Measurements from ENCODE around the gene MICAL2.
A peak's percentile ranks its signal among the peaks of the same experiment; 100 is the strongest.

Gene MICAL2

GRCh38 chr11:12248330-12248729 is 137.9 kb downstream of the MICAL2 start:
- TF ChIP-seq, protein P1, sequence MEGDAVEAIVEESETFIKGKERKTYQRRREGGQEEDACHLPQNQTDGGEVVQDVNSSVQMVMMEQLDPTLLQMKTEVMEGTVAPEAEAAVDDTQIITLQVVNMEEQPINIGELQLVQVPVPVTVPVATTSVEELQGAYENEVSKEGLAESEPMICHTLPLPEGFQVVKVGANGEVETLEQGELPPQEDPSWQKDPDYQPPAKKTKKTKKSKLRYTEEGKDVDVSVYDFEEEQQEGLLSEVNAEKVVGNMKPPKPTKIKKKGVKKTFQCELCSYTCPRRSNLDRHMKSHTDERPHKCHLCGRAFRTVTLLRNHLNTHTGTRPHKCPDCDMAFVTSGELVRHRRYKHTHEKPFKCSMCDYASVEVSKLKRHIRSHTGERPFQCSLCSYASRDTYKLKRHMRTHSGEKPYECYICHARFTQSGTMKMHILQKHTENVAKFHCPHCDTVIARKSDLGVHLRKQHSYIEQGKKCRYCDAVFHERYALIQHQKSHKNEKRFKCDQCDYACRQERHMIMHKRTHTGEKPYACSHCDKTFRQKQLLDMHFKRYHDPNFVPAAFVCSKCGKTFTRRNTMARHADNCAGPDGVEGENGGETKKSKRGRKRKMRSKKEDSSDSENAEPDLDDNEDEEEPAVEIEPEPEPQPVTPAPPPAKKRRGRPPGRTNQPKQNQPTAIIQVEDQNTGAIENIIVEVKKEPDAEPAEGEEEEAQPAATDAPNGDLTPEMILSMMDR (conservative IDR thresholded peaks at IDR 0.05; ENCODE audit: low read depth): no peak
- no peak for DNase-seq (ENCODE audit: low spot score)
- CTCF ChIA-PET: interaction anchor here (0.6 to 1.6 kb wide), 3 partner anchors 12 to 815 kb away, joined by 3 to 12 read pairs (median 3); no protein-coding TSS in a partner anchor
- POLR2A ChIA-PET (ENCODE audit: low non-redundant PET): no interaction called here
- H3K27ac ChIP-seq: peak overlapping the region; percentile 42

DNA sequence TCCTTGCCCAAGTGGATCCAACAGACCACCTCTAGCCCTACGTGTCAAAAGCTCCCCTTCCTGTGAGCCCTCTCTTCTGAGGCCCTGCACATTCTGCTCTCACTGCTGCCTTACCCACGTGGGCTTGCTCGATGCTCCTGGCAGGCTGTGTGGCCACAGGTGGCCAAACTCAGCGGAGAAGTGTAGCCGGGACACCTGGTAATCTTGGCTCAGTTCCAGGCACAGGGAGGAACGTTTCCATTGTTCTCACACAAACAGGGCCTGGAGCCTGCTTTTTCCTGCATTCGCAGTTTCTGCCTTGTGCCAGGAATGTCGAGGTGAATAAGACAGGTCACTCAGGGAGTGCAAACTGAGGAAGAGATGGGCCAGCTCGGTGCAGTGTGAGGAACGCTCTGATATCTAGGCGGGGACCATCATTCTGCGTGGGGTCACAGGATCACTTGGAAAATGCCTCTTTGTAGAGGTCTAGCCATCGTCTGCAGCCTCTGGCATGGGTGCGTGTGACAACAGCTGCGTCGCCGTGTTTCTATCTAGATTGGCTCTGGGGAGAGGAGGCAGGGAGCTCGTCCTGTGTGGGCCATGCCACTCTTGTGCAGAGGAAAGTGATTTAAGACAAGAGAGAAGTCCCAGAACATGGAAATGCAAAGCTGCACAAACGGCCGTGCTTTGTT is 139.3 kb downstream of the MICAL2 start:
- ChIA-PET POLR2A (ENCODE audit: low non-redundant PET) (no interaction called here), CTCF (interaction anchor here (0.5 to 1.6 kb wide), 3 partner anchors 11 to 13 kb away, joined by 3 to 12 read pairs (median 3); no protein-coding TSS in a partner anchor)
- DNase-seq (ENCODE audit: low spot score): no peak
- TF ChIP-seq, protein P1 (conservative IDR thresholded peaks at IDR 0.05; ENCODE audit: low read depth): no peak
- H3K27ac ChIP-seq: peak overlapping the region; percentile 43

- TF ChIP-seq, protein P1 (conservative IDR thresholded peaks at IDR 0.05; ENCODE audit: low read depth): no peak
- peak overlapping the region; percentile 23 for H3K27ac ChIP-seq
- POLR2A ChIA-PET (ENCODE audit: low non-redundant PET): no interaction called here
- DNase-seq (ENCODE audit: low spot score): no peak
- CTCF ChIA-PET: interaction anchor here (0.7 to 2.0 kb wide), 2 partner anchors 25 to 30 kb away, joined by 3 to 8 read pairs; no protein-coding TSS in a partner anchor
Observed at GRCh38 chr11:12251666-12252560, 141.5 kb downstream of the MICAL2 start.

DNA sequence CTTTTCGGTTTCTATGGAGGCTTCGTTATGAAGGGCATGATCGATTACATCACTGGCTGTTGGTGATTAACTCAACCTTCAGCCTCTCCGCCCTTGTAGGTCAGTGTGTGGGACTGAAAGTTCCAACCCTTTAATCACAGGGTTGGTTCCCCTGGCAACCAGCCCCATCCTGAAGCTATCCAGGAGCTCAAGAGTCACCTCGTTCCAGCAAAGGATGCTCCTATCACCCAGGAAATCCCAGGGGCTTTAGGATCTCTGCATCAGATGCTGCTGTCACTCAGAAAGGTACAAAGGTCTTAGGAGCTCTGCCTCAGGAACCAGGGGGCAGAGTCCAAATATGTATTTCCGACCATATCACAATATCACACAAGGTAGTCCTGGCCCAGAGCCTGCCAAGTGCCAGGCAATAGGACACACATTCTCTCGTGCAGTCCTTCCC is 143.5 kb downstream of the MICAL2 start:
- ChIA-PET CTCF (interaction anchor here (2.0 kb wide), 1 partner anchor 28 kb away, joined by 8 read pairs; no protein-coding TSS in a partner anchor), POLR2A (ENCODE audit: low non-redundant PET) (no interaction called here)
- no peak for DNase-seq (ENCODE audit: low spot score)
- peak overlapping the region; percentile 23; the same call in 1 of the 2 replicates for H3K27ac ChIP-seq
- TF ChIP-seq, protein P1 (conservative IDR thresholded peaks at IDR 0.05; ENCODE audit: low read depth): no peak

DNA sequence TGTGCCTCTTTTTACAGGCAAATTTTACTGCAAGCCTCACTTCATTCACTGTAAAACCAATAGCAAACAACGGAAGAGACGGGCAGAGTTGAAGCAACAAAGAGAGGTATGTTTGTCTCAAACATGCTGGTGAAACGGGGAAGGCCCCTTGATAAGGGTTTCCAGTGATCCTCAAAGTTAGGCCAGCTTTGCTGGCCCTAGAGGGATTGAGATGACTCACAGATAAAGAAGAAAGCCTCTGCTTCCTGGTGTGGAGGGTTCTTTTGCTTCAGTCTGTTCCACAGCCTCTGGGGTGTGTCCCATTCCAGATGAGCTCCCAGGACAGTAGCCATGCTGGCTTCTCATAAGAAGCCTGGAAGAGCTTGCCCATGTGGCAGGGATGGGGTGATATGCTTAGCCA is 148.1 kb downstream of the MICAL2 start:
- no peak for DNase-seq (ENCODE audit: low spot score)
- POLR2A ChIA-PET (ENCODE audit: low non-redundant PET): interaction anchor here (0.6 kb wide), 1 partner anchor 416 kb away, joined by 3 read pairs; the partner anchor contains the start of gene TEAD1
- TF ChIP-seq, protein P1 (conservative IDR thresholded peaks at IDR 0.05; ENCODE audit: low read depth): no peak
- H3K27ac ChIP-seq: peak overlapping the region; percentile 50
- CTCF ChIA-PET: interaction anchor here (0.7 kb wide), 1 partner anchor 927 kb away, joined by 3 read pairs; no protein-coding TSS in a partner anchor

DNA sequence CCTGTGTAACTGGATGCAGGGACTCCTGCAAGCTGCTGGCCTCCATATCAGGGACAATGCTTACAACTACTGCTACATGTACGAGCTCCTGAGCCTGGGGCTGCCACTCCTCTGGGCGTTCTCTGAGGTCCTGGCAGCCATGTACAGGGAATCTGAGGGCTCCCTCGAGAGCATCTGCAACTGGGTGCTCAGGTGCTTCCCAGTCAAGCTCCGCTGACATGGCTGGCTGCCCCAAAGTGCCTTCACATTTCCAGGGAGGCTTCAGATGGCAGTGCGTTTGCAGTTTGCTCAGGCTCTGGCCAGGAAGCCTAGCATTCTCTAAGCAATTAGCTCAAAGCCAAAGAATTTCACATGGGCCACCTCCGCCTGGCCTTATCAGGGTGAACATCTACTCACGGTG is 149.6 kb downstream of the MICAL2 start:
- ChIA-PET POLR2A (ENCODE audit: low non-redundant PET) (no interaction called here), CTCF (interaction anchor here (1.0 to 2.1 kb wide), 2 partner anchors 11 to 302 kb away, joined by 9 to 12 read pairs; no protein-coding TSS in a partner anchor)
- TF ChIP-seq, protein P1 (conservative IDR thresholded peaks at IDR 0.05; ENCODE audit: low read depth): no peak
- no peak overlapping the region for H3K27ac ChIP-seq
- DNase-seq (ENCODE audit: low spot score): no peak
